Left colon (tissue), 2 donors: ENCODE results near the gene ANKRD9. TPM values are rescaled to one million over a fixed set of nuclear protein-coding genes. Genes with fewer than 3 reads are reported as not detected.

ENCODE experiments used
- ATAC-seq: fragments of 200-7000 bp; cut with Tn5 transposase; one replicate; pipeline ENCODE4 v1.9.1; 2020; ENCODE audit warnings: mild to moderate bottlenecking, moderate library complexity
- DNase-seq, 2 donors: peaks; one replicate each; pipeline ENCODE4 v3.0.0-alpha.2; 2020
- intact Hi-C, 2 donors: fragments of 100-400 bp; cut with DNase I in 1 of 2; cut with micrococcal nuclease in 1 of 2; formaldehyde crosslinking; loops; one replicate each; pipeline versions ENCODE4 v1.11.2 to v1.14.0; 2022; cut with DNase I, micrococcal nuclease
- microRNA-seq, 2 donors: library from miRNA; unstranded; fragments of <30 nt; microRNA quantifications; one replicate each; pipeline versions ENCODE4 v1.1.0 to v1.2.0, GENCODE V29; 2020
- total RNA-seq, 2 donors: library from RNA; stranded (reverse); fragmentation: NEBNext Ultra II Directional; extraction: Animal tissue kit (Norgen Biotek cat#: 25700); gene quantifications; one replicate each; pipeline ENCODE4 v1.2.1, GENCODE V29; 2021
- donor health status: DM: no; HTN: no; CAD: no.
- donor health status: DM: yes; HTN: yes; CAD: no.

Gene ANKRD9
- total RNA-seq, 2 donors from 2014 or later, result 105 to 117 TPM

GRCh38 chr14:102454711-102455110 lies 54.9 kb downstream of the ANKRD9 start:
- intact Hi-C loops, result no loop called here
- ATAC-seq (no peak), DNase-seq (no peak)

DNA sequence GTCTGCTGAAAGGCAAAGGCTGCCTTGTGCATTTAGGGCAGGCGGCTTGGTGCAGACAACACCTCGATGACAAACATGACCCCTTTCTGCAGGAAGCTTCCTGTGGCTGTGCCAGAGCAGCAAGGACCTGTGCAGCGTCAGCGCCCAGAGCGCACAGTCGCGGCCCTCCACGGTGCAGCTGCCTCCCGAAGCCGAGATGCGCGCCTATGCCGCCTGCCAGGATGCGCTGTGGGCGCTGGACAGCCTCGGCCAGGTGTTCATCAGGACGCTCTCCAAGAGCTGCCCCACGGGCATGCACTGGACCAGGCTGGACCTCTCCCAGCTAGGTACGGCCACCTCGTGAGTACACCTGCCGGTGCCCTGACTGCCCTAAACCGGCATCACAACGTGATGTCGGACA lies 57.3 kb downstream of the ANKRD9 start:
- ATAC-seq (no peak), DNase-seq (no peak)
- intact Hi-C loops, result no loop called here

Small RNA genes within 50 kb of the gene (microRNA-seq; reads per million reads assigned to microRNA genes)
- gene MIR4309, result 0 reads per million in 2 donors

Other genes starting within 250 kb of the ANKRD9 start
- 1 to 10 TPM; 4.7 to 5.9 TPM for gene MOK, start 204.6 kb downstream of the ANKRD9 start, total RNA-seq
- 10 to 100 TPM in 1 of 2 donors, 1 to 10 TPM in 1; 8.5 to 11.4 TPM for gene ZNF839, start 190.0 kb downstream of the ANKRD9 start, total RNA-seq
- gene CINP, start 146.9 kb downstream of the ANKRD9 start, total RNA-seq, result 10 to 100 TPM; 27.0 to 27.9 TPM
- gene TECPR2, start 146.8 kb downstream of the ANKRD9 start, total RNA-seq, result 10 to 100 TPM; 17.1 to 20.5 TPM
- gene RCOR1, start 82.9 kb upstream of the ANKRD9 start, total RNA-seq, result 10 to 100 TPM; 35.7 to 36.2 TPM